ENCODE results near the gene CBLC.

- TF ChIP-seq POLR2A (IDR thresholded peaks at IDR 0.05) = no peak
- TF ChIP-seq, protein P1, sequence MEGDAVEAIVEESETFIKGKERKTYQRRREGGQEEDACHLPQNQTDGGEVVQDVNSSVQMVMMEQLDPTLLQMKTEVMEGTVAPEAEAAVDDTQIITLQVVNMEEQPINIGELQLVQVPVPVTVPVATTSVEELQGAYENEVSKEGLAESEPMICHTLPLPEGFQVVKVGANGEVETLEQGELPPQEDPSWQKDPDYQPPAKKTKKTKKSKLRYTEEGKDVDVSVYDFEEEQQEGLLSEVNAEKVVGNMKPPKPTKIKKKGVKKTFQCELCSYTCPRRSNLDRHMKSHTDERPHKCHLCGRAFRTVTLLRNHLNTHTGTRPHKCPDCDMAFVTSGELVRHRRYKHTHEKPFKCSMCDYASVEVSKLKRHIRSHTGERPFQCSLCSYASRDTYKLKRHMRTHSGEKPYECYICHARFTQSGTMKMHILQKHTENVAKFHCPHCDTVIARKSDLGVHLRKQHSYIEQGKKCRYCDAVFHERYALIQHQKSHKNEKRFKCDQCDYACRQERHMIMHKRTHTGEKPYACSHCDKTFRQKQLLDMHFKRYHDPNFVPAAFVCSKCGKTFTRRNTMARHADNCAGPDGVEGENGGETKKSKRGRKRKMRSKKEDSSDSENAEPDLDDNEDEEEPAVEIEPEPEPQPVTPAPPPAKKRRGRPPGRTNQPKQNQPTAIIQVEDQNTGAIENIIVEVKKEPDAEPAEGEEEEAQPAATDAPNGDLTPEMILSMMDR (IDR thresholded peaks at IDR 0.05) = no peak
- TF ChIP-seq EP300 (IDR thresholded peaks at IDR 0.05) = no peak
Measured at GRCh38 chr19:44848812-44849447, 71.2 kb downstream of the CBLC start.
